ENCODE measurements around the gene COL9A3.
A peak's percentile ranks its signal among the peaks of the same experiment; 100 is the strongest.

Gene COL9A3

GRCh38 chr20:62796699-62797491, 20.0 kb upstream of the COL9A3 start:
- H3K4me3 ChIP-seq (replicated peaks; ENCODE audit: insufficient read depth, low read length) = peak overlapping the region; percentile 45
- no peak for DNase-seq (ENCODE audit: low read depth in 1 of 2, low spot score in 1 of 2)
- no peak overlapping the region for H3K27ac ChIP-seq (replicated peaks)
- no peaks in the 10 kb centered on the region for H3K27me3 ChIP-seq (ENCODE audit: insufficient read depth, poor library complexity, severe bottlenecking)
- TF ChIP-seq SPI1 (IDR thresholded peaks at IDR 0.05; ENCODE audit: borderline replicate concordance, low read depth) (no peak), GABPA (IDR thresholded peaks at IDR 0.05; ENCODE audit: low read depth) (no peak), POLR2AphosphoS5 (IDR thresholded peaks at IDR 0.05; ENCODE audit: low read depth) (no peak), REST (IDR thresholded peaks at IDR 0.05; ENCODE audit: insufficient replicate concordance, low read depth) (no peak), CTCF (IDR thresholded peaks at IDR 0.05; ENCODE audit: insufficient read depth, low read length) (no peak)

- no peak for DNase-seq (ENCODE audit: low read depth in 1 of 2, low spot score in 1 of 2)
- Histone ChIP-seq H3K27ac (replicated peaks) (no peak overlapping the region), H3K4me3 (replicated peaks; ENCODE audit: insufficient read depth, low read length) (no peak overlapping the region)
These were observed 18.9 kb upstream of the COL9A3 start for GRCh38 chr20:62797671-62798532.

More at GRCh38 chr20:62797671-62798532, 18.9 kb upstream of the COL9A3 start:
- no peak for TF ChIP-seq REST (IDR thresholded peaks at IDR 0.05; ENCODE audit: insufficient replicate concordance, low read depth)
- TF ChIP-seq GABPA (IDR thresholded peaks at IDR 0.05; ENCODE audit: low read depth) = no peak
- no peak for TF ChIP-seq CTCF (IDR thresholded peaks at IDR 0.05; ENCODE audit: insufficient read depth, low read length)
- TF ChIP-seq POLR2AphosphoS5 (IDR thresholded peaks at IDR 0.05; ENCODE audit: low read depth) = no peak
- TF ChIP-seq SPI1 (IDR thresholded peaks at IDR 0.05; ENCODE audit: borderline replicate concordance, low read depth) = no peak
- H3K27me3 ChIP-seq (ENCODE audit: insufficient read depth, poor library complexity, severe bottlenecking) = no peaks in the 10 kb centered on the region

Measured in HL-60 (cell line).